IPS DF 6.9 (cell line): ENCODE data around the gene FGD2.

ENCODE experiments used
- DNase-seq: peaks from one replicate; pipeline ENCODE4 v3.0.0-alpha.2; 2013; ENCODE audit warnings: low read depth, low spot score
- H3K27ac ChIP-seq: one replicate; pipeline ENCODE4 v1.5.1; 2013; ENCODE audit warnings: low read length, control low read depth
- H3K27me3 ChIP-seq: 2 replicates; pipeline ENCODE4 v1.6.1; 2013; ENCODE audit warnings: mild to moderate bottlenecking, low read length; ENCODE audit not compliant: control insufficient read depth, insufficient read depth
- H3K36me3 ChIP-seq: 2 replicates; pipeline ENCODE4 v1.6.1; 2013; ENCODE audit warnings: low read length; ENCODE audit not compliant: control insufficient read depth, insufficient read depth
- H3K4me1 ChIP-seq: 2 replicates; pipeline ENCODE4 v1.6.1; 2013; ENCODE audit warnings: low read length; ENCODE audit not compliant: control insufficient read depth, insufficient read depth
- H3K4me3 ChIP-seq: 2 replicates; pipeline ENCODE4 v1.5.1; 2013; ENCODE audit warnings: mild to moderate bottlenecking, low read length
- H3K9me3 ChIP-seq: 2 replicates; pipeline ENCODE4 v1.6.1; 2013; ENCODE audit warnings: low read length, inconsistent platforms; ENCODE audit not compliant: control insufficient read depth, insufficient read depth
- WGBS: extraction: QIAGEN DNeasy Blood & Tissue Kit; methylation state at CpG from one replicate; pipeline ENCODE4 v1.1.7; 2013; ENCODE audit warnings: mixed read lengths, missing lambda C conversion rate; ENCODE audit not compliant: insufficient read length, insufficient coverage; 5-methylcytosine and 5-hydroxymethylcytosine counted together

Gene FGD2

GRCh38 chr6:37008484-37009465 lies 3.3 kb downstream of the FGD2 start:
- no peaks in the 10 kb centered on the region for H3K9me3 ChIP-seq
- no peak for DNase-seq
- H3K27ac ChIP-seq = no peak overlapping the region
- WGBS = no CpG with 5 or more reads among the region's 15 CpGs
- H3K36me3 ChIP-seq = no peaks in the 10 kb centered on the region
- no peak overlapping the region for H3K4me3 ChIP-seq
- no peaks in the 10 kb centered on the region; the same call in 1 of the 2 replicates for H3K4me1 ChIP-seq
- H3K27me3 ChIP-seq = no peaks in the 10 kb centered on the region

- Histone ChIP-seq H3K27me3 (no peaks in the 10 kb centered on the region), H3K4me1 (no peaks in the 10 kb centered on the region; the same call in 1 of the 2 replicates), H3K27ac (no peak overlapping the region), H3K4me3 (no peak overlapping the region), H3K9me3 (no peaks in the 10 kb centered on the region), H3K36me3 (no peaks in the 10 kb centered on the region)
- no CpG with 5 or more reads among the region's 10 CpGs for WGBS
- DNase-seq = no peak
These were observed 5.0 kb downstream of the FGD2 start for GRCh38 chr6:37010402-37010892.

GRCh38 chr6:37011656-37012378 lies 6.4 kb downstream of the FGD2 start:
- Histone ChIP-seq H3K27me3 (no peaks in the 10 kb centered on the region), H3K27ac (no peak overlapping the region), H3K4me1 (no peaks in the 10 kb centered on the region), H3K4me3 (no peak overlapping the region), H3K9me3 (no peaks in the 10 kb centered on the region), H3K36me3 (no peaks in the 10 kb centered on the region)
- no CpG with 5 or more reads among the region's 11 CpGs for WGBS
- DNase-seq = no peak

GRCh38 chr6:37013516-37014491 lies 8.3 kb downstream of the FGD2 start:
- H3K27me3 ChIP-seq = no peaks in the 10 kb centered on the region
- no peak overlapping the region for H3K27ac ChIP-seq
- no peaks in the 10 kb centered on the region for H3K4me1 ChIP-seq
- H3K4me3 ChIP-seq = no peak overlapping the region
- DNase-seq = no peak
- no peaks in the 10 kb centered on the region for H3K36me3 ChIP-seq
- no peaks in the 10 kb centered on the region for H3K9me3 ChIP-seq
- WGBS = no CpG with 5 or more reads among the region's 21 CpGs

- H3K4me1 ChIP-seq = no peaks in the 10 kb centered on the region
- no peak overlapping the region for H3K4me3 ChIP-seq
- no peaks in the 10 kb centered on the region for H3K36me3 ChIP-seq
- no peaks in the 10 kb centered on the region for H3K27me3 ChIP-seq
- no CpG with 5 or more reads among the region's 12 CpGs for WGBS
- H3K9me3 ChIP-seq = no peaks in the 10 kb centered on the region
- no peak for DNase-seq
- H3K27ac ChIP-seq = no peak overlapping the region
These were observed 9.2 kb downstream of the FGD2 start for GRCh38 chr6:37014667-37015066.

- no CpG with 5 or more reads among the region's 9 CpGs for WGBS
- Histone ChIP-seq H3K36me3 (no peaks in the 10 kb centered on the region), H3K4me3 (no peak overlapping the region), H3K27ac (no peak overlapping the region), H3K4me1 (no peaks in the 10 kb centered on the region), H3K9me3 (no peaks in the 10 kb centered on the region), H3K27me3 (no peaks in the 10 kb centered on the region)
- no peak for DNase-seq
These were observed 10.1 kb downstream of the FGD2 start for GRCh38 chr6:37015532-37015931.

GRCh38 chr6:37016995-37017394 lies 11.5 kb downstream of the FGD2 start:
- H3K27me3 ChIP-seq = no peaks in the 10 kb centered on the region
- no peaks in the 10 kb centered on the region for H3K36me3 ChIP-seq
- H3K4me3 ChIP-seq = no peak overlapping the region
- H3K27ac ChIP-seq = no peak overlapping the region
- DNase-seq = no peak
- no CpG with 5 or more reads among the region's 3 CpGs for WGBS
- H3K4me1 ChIP-seq = peaks cover 2% of the 10 kb centered on the region; the same call in 1 of the 2 replicates
- no peaks in the 10 kb centered on the region for H3K9me3 ChIP-seq

- Histone ChIP-seq H3K9me3 (no peaks in the 10 kb centered on the region), H3K4me3 (no peak overlapping the region), H3K27me3 (no peaks in the 10 kb centered on the region), H3K4me1 (peaks cover 2% of the 10 kb centered on the region; the same call in 1 of the 2 replicates), H3K27ac (no peak overlapping the region), H3K36me3 (no peaks in the 10 kb centered on the region)
- no CpG with 5 or more reads among the region's 5 CpGs for whole genome bisulfite sequencing
- no peak for DNase-seq
These were observed 12.2 kb downstream of the FGD2 start for GRCh38 chr6:37017606-37018197.

- Histone ChIP-seq H3K4me1 (peaks cover 2% of the 10 kb centered on the region; the same call in 1 of the 2 replicates), H3K27me3 (no peaks in the 10 kb centered on the region), H3K36me3 (no peaks in the 10 kb centered on the region), H3K4me3 (no peak overlapping the region), H3K27ac (no peak overlapping the region), H3K9me3 (no peaks in the 10 kb centered on the region)
- no CpG with 5 or more reads among the region's 8 CpGs for WGBS
- DNase-seq = peak; percentile 88
These were observed 13.0 kb downstream of the FGD2 start for GRCh38 chr6:37018198-37019064.
